ENCODE results near the gene METAP2.

METAP2 gene

GRCh38 chr12:95548056-95548538, 74.1 kb downstream of the METAP2 start:
- no peak for FAIRE-seq

GRCh38 chr12:95548539-95549391, 74.8 kb downstream of the METAP2 start:
- FAIRE-seq, result no peak
- no peak for DNase-seq (ENCODE audit: insufficient read length, low spot score)

More at GRCh38 chr12:95548056-95548538, 74.1 kb downstream of the METAP2 start:
- DNase-seq (ENCODE audit: insufficient read length, low spot score), result no peak

- DNase-seq (ENCODE audit: insufficient read length, low spot score) (no peak), FAIRE-seq (no peak)
Observed at GRCh38 chr12:95549392-95550084, 75.6 kb downstream of the METAP2 start.

GRCh38 chr12:95551305-95551704, 77.4 kb downstream of the METAP2 start, which contains the start of gene USP44:
Gene USP44, minus strand, starts transcription at chr12:95551476. Its CDS starts 17,220 bp downstream, at chr12:95534256.
- DNase-seq (ENCODE audit: insufficient read length, low spot score), result no peak

GRCh38 chr12:95551913-95552516, 78.1 kb downstream of the METAP2 start:
- FAIRE-seq, result no peak
- no peak for DNase-seq (ENCODE audit: insufficient read length, low spot score)

More at GRCh38 chr12:95551305-95551704, 77.4 kb downstream of the METAP2 start, which contains the start of gene USP44:
- FAIRE-seq, result no peak

GRCh38 chr12:95553197-95553943, 79.4 kb downstream of the METAP2 start:
- FAIRE-seq, result no peak
- no peak for DNase-seq (ENCODE audit: insufficient read length, low spot score)

GRCh38 chr12:95554532-95555071, 80.7 kb downstream of the METAP2 start:
- DNase-seq (ENCODE audit: insufficient read length, low spot score) (no peak), FAIRE-seq (no peak)

GRCh38 chr12:95557625-95558024, 83.7 kb downstream of the METAP2 start:
- DNase-seq (ENCODE audit: insufficient read length, low spot score) (no peak), FAIRE-seq (no peak)
